ENCODE measurements around the gene CARD8. TPM values are rescaled to one million over a fixed set of nuclear protein-coding genes. Genes with fewer than 3 reads are reported as not detected.

CARD8 gene
- 33.2 TPM for total RNA-seq
- polyA plus RNA-seq (ENCODE audit: insufficient read depth in 1 of 8, insufficient read length in 8 of 8, low replicate concordance in 1 of 8) = 10 to 100 TPM; 29.3 to 42.6 (median 36.0) TPM
- long read RNA-seq, donor 1 = 0 reads
- long read RNA-seq, donor 2 = 0 reads
- long read RNA-seq, donor 3, partial matches to known transcripts = 0 of 1 reads
- long read RNA-seq, donor 3, other reads (novel, unspliced or antisense) = 0 of 1 reads
- long read RNA-seq, donor 4, partial matches to known transcripts = 0 of 2 reads
- long read RNA-seq, donor 4, other reads (novel, unspliced or antisense) = 0 of 2 reads
- long read RNA-seq, donor 5, partial matches to known transcripts = 15 of 16 reads
- long read RNA-seq, donor 5, other reads (novel, unspliced or antisense) = 0 of 16 reads
- long read RNA-seq, donor 6, partial matches to known transcripts = 9 of 13 reads
- long read RNA-seq, donor 6, other reads (novel, unspliced or antisense) = 0 of 13 reads
- long read RNA-seq, donor 7, partial matches to known transcripts = 0 of 2 reads
- long read RNA-seq, donor 7, other reads (novel, unspliced or antisense) = 0 of 2 reads
- long read RNA-seq, donor 8, partial matches to known transcripts = 5 of 8 reads
- long read RNA-seq, donor 8, other reads (novel, unspliced or antisense) = 0 of 8 reads
- long read RNA-seq, donor 9, partial matches to known transcripts = 5 of 5 reads
- long read RNA-seq, donor 9, other reads (novel, unspliced or antisense) = 0 of 5 reads
- long read RNA-seq, donor 10, partial matches to known transcripts = 6 of 7 reads
- long read RNA-seq, donor 10, other reads (novel, unspliced or antisense) = 0 of 7 reads
- long read RNA-seq, donor 11, partial matches to known transcripts = 9 of 9 reads
- long read RNA-seq, donor 11, other reads (novel, unspliced or antisense) = 0 of 9 reads

GRCh38 chr19:48255376-48256303, at the start of gene CARD8:
CARD8 (minus strand) TSS chr19:48255912; CDS start chr19:48241020, 14,892 bp downstream.
- peak; percentile 96 for DNase-seq
- peak within 1 kb of the TSS; percentile 100 for H3K27ac ChIP-seq (ENCODE audit: low read length)
- H3K4me1 ChIP-seq (ENCODE audit: control insufficient read depth, insufficient read depth, low read length) = peaks cover 11% of the 10 kb centered on the region
- H3K27me3 ChIP-seq (ENCODE audit: control insufficient read depth, insufficient read depth, low read length) = no peaks in the 10 kb centered on the region
- peaks cover 2% of the 10 kb centered on the region for H3K36me3 ChIP-seq (ENCODE audit: control insufficient read depth, insufficient read depth, low read length)
- H3K9me3 ChIP-seq (replicated peaks; ENCODE audit: control insufficient read depth, low read depth, low read length) = no peaks in the 10 kb centered on the region
- WGBS (ENCODE audit: insufficient coverage) = 3% methylated on average over 6 of the region's 15 CpGs
- peak within 1 kb of the TSS; percentile 94 for H3K4me3 ChIP-seq (ENCODE audit: low read length)

- no peaks in the 10 kb centered on the region for H3K27me3 ChIP-seq (ENCODE audit: control insufficient read depth, insufficient read depth, low read length)
- peaks cover 6% of the 10 kb centered on the region for H3K4me1 ChIP-seq (ENCODE audit: control insufficient read depth, insufficient read depth, low read length)
- no peaks in the 10 kb centered on the region for H3K36me3 ChIP-seq (ENCODE audit: control insufficient read depth, insufficient read depth, low read length)
- H3K4me3 ChIP-seq (ENCODE audit: low read length) = no peak overlapping the region
- no peak for DNase-seq
- no peaks in the 10 kb centered on the region for H3K9me3 ChIP-seq (replicated peaks; ENCODE audit: control insufficient read depth, low read depth, low read length)
- no peak overlapping the region for H3K27ac ChIP-seq (ENCODE audit: low read length)
- 73% methylated on average over 15 of the region's 19 CpGs for WGBS (ENCODE audit: insufficient coverage)
These were observed 48.2 kb upstream of the CARD8 start for GRCh38 chr19:48303866-48304265.

GRCh38 chr19:48303367-48303766, 47.7 kb upstream of the CARD8 start:
- no peaks in the 10 kb centered on the region for H3K27me3 ChIP-seq (ENCODE audit: control insufficient read depth, insufficient read depth, low read length)
- no peak overlapping the region for H3K4me3 ChIP-seq (ENCODE audit: low read length)
- WGBS (ENCODE audit: insufficient coverage) = 73% methylated on average over 13 of the region's 13 CpGs
- DNase-seq = no peak
- H3K9me3 ChIP-seq (replicated peaks; ENCODE audit: control insufficient read depth, low read depth, low read length) = no peaks in the 10 kb centered on the region
- H3K4me1 ChIP-seq (ENCODE audit: control insufficient read depth, insufficient read depth, low read length) = peaks cover 1% of the 10 kb centered on the region
- H3K27ac ChIP-seq (ENCODE audit: low read length) = no peak overlapping the region
- H3K36me3 ChIP-seq (ENCODE audit: control insufficient read depth, insufficient read depth, low read length) = no peaks in the 10 kb centered on the region

- Histone ChIP-seq H3K4me1 (ENCODE audit: control insufficient read depth, insufficient read depth, low read length) (no peaks in the 10 kb centered on the region), H3K9me3 (replicated peaks; ENCODE audit: control insufficient read depth, low read depth, low read length) (no peaks in the 10 kb centered on the region), H3K27ac (ENCODE audit: low read length) (no peak overlapping the region), H3K27me3 (ENCODE audit: control insufficient read depth, insufficient read depth, low read length) (no peaks in the 10 kb centered on the region), H3K36me3 (ENCODE audit: control insufficient read depth, insufficient read depth, low read length) (no peaks in the 10 kb centered on the region), H3K4me3 (ENCODE audit: low read length) (no peak overlapping the region)
- 92% methylated on average over 12 of the region's 12 CpGs for WGBS (ENCODE audit: insufficient coverage)
- no peak for DNase-seq
These were observed 46.9 kb upstream of the CARD8 start for GRCh38 chr19:48302600-48302959.

- no peak overlapping the region for H3K4me3 ChIP-seq (ENCODE audit: low read length)
- WGBS (ENCODE audit: insufficient coverage) = 86% methylated on average over 1 of the region's 1 CpG
- DNase-seq = no peak
- H3K27me3 ChIP-seq (ENCODE audit: control insufficient read depth, insufficient read depth, low read length) = no peaks in the 10 kb centered on the region
- H3K4me1 ChIP-seq (ENCODE audit: control insufficient read depth, insufficient read depth, low read length) = no peaks in the 10 kb centered on the region
- no peaks in the 10 kb centered on the region for H3K36me3 ChIP-seq (ENCODE audit: control insufficient read depth, insufficient read depth, low read length)
- H3K9me3 ChIP-seq (replicated peaks; ENCODE audit: control insufficient read depth, low read depth, low read length) = no peaks in the 10 kb centered on the region
- H3K27ac ChIP-seq (ENCODE audit: low read length) = no peak overlapping the region
These were observed 46.3 kb upstream of the CARD8 start for GRCh38 chr19:48301886-48302599.

GRCh38 chr19:48297975-48298374, 42.3 kb upstream of the CARD8 start:
- Histone ChIP-seq H3K27ac (ENCODE audit: low read length) (no peak overlapping the region), H3K36me3 (ENCODE audit: control insufficient read depth, insufficient read depth, low read length) (no peaks in the 10 kb centered on the region), H3K4me1 (ENCODE audit: control insufficient read depth, insufficient read depth, low read length) (no peaks in the 10 kb centered on the region), H3K9me3 (replicated peaks; ENCODE audit: control insufficient read depth, low read depth, low read length) (no peaks in the 10 kb centered on the region), H3K4me3 (ENCODE audit: low read length) (no peak overlapping the region), H3K27me3 (ENCODE audit: control insufficient read depth, insufficient read depth, low read length) (no peaks in the 10 kb centered on the region)
- DNase-seq = no peak
- 80% methylated on average over 16 of the region's 16 CpGs for WGBS (ENCODE audit: insufficient coverage)

GRCh38 chr19:48296963-48297734, 41.4 kb upstream of the CARD8 start:
- DNase-seq = no peak
- 82% methylated on average over 38 of the region's 42 CpGs for WGBS (ENCODE audit: insufficient coverage)
- no peak overlapping the region for H3K4me3 ChIP-seq (ENCODE audit: low read length)
- no peaks in the 10 kb centered on the region for H3K36me3 ChIP-seq (ENCODE audit: control insufficient read depth, insufficient read depth, low read length)
- H3K27ac ChIP-seq (ENCODE audit: low read length) = no peak overlapping the region
- no peaks in the 10 kb centered on the region for H3K4me1 ChIP-seq (ENCODE audit: control insufficient read depth, insufficient read depth, low read length)
- no peaks in the 10 kb centered on the region for H3K27me3 ChIP-seq (ENCODE audit: control insufficient read depth, insufficient read depth, low read length)
- H3K9me3 ChIP-seq (replicated peaks; ENCODE audit: control insufficient read depth, low read depth, low read length) = no peaks in the 10 kb centered on the region

GRCh38 chr19:48295458-48295857, 39.7 kb upstream of the CARD8 start:
- 51% methylated on average over 5 of the region's 10 CpGs for WGBS (ENCODE audit: insufficient coverage)
- no peaks in the 10 kb centered on the region for H3K9me3 ChIP-seq (replicated peaks; ENCODE audit: control insufficient read depth, low read depth, low read length)
- no peak for DNase-seq
- H3K4me3 ChIP-seq (ENCODE audit: low read length) = no peak overlapping the region
- H3K4me1 ChIP-seq (ENCODE audit: control insufficient read depth, insufficient read depth, low read length) = peaks cover 6% of the 10 kb centered on the region
- H3K27me3 ChIP-seq (ENCODE audit: control insufficient read depth, insufficient read depth, low read length) = no peaks in the 10 kb centered on the region
- H3K36me3 ChIP-seq (ENCODE audit: control insufficient read depth, insufficient read depth, low read length) = no peaks in the 10 kb centered on the region
- H3K27ac ChIP-seq (ENCODE audit: low read length) = no peak overlapping the region

GRCh38 chr19:48292798-48293197, 37.1 kb upstream of the CARD8 start:
- no peaks in the 10 kb centered on the region for H3K36me3 ChIP-seq (ENCODE audit: control insufficient read depth, insufficient read depth, low read length)
- 80% methylated on average over 2 of the region's 4 CpGs for WGBS (ENCODE audit: insufficient coverage)
- peaks cover 6% of the 10 kb centered on the region for H3K4me1 ChIP-seq (ENCODE audit: control insufficient read depth, insufficient read depth, low read length)
- H3K27ac ChIP-seq (ENCODE audit: low read length) = no peak overlapping the region
- DNase-seq = no peak
- H3K27me3 ChIP-seq (ENCODE audit: control insufficient read depth, insufficient read depth, low read length) = no peaks in the 10 kb centered on the region
- no peaks in the 10 kb centered on the region for H3K9me3 ChIP-seq (replicated peaks; ENCODE audit: control insufficient read depth, low read depth, low read length)
- H3K4me3 ChIP-seq (ENCODE audit: low read length) = no peak overlapping the region

All from muscle of leg (tissue), 16 donors.